GM23248 (cell line): ENCODE measurements around the gene DENND4C. TPM values are rescaled to one million over a fixed set of nuclear protein-coding genes. Genes with fewer than 3 reads are reported as not detected.
A peak's percentile ranks its signal among the peaks of the same experiment; 100 is the strongest.

Experiments
- DNase-seq: peaks from one replicate; pipeline ENCODE4 v3.0.0-alpha.2; 2015
- H2AFZ ChIP-seq: fragments of 200-600 bp; sonication (generic); 2 replicates; pipeline ENCODE4 v1.6.1; 2016; ENCODE audit warnings: antibody characterized with exemption
- H3F3A ChIP-seq: fragments of 200-600 bp; sonication (generic); 2 replicates; pipeline ENCODE4 v1.6.1; 2016; ENCODE audit warnings: mild to moderate bottlenecking, antibody characterized with exemption, mixed run types; ENCODE audit not compliant: insufficient read depth
- H3K27ac ChIP-seq: fragments of 200-600 bp; sonication (generic); 2 replicates; pipeline ENCODE4 v1.5.1; 2016; ENCODE audit warnings: mild to moderate bottlenecking
- H3K27me3 ChIP-seq: fragments of 200-600 bp; sonication (generic); replicated peaks from 2 replicates; pipeline ENCODE4 v1.6.1; 2016; ENCODE audit warnings: mild to moderate bottlenecking; ENCODE audit not compliant: insufficient read depth
- H3K36me3 ChIP-seq: fragments of 200-600 bp; sonication (generic); 2 replicates; pipeline ENCODE4 v1.6.1; 2016; ENCODE audit warnings: low read depth, mild to moderate bottlenecking
- H3K4me1 ChIP-seq: fragments of 200-600 bp; sonication (generic); 2 replicates; pipeline ENCODE4 v1.6.1; 2016; ENCODE audit warnings: mild to moderate bottlenecking; ENCODE audit not compliant: insufficient read depth
- H3K4me2 ChIP-seq: fragments of 200-600 bp; sonication (generic); one replicate; pipeline ENCODE4 v1.6.1; 2016; ENCODE audit warnings: mild to moderate bottlenecking; ENCODE audit not compliant: unreplicated experiment
- H3K4me3 ChIP-seq: fragments of 200-600 bp; sonication (generic); 2 replicates; pipeline ENCODE4 v1.5.1; 2016; ENCODE audit warnings: mild to moderate bottlenecking
- H3K79me2 ChIP-seq: fragments of 200-600 bp; sonication (generic); 2 replicates; pipeline ENCODE4 v1.6.1; 2016; ENCODE audit warnings: mild to moderate bottlenecking; ENCODE audit not compliant: insufficient read depth
- H3K9ac ChIP-seq: fragments of 200-600 bp; sonication (generic); 2 replicates; pipeline ENCODE4 v1.6.1; 2016; ENCODE audit warnings: mild to moderate bottlenecking
- H3K9me2 ChIP-seq: fragments of 200-600 bp; sonication (generic); 2 replicates; pipeline ENCODE4 v1.6.1; 2016; ENCODE audit warnings: mixed run types, mild to moderate bottlenecking, moderate library complexity; ENCODE audit not compliant: insufficient read depth
- H3K9me3 ChIP-seq: fragments of 200-600 bp; sonication (generic); one replicate; pipeline ENCODE4 v1.6.1; 2017; ENCODE audit warnings: low read depth
- H4K20me1 ChIP-seq: fragments of 200-600 bp; sonication (generic); 2 replicates; pipeline ENCODE4 v1.6.0; 2016; ENCODE audit not compliant: insufficient read depth
- EZH2 ChIP-seq: fragments of 200-600 bp; sonication (generic); IDR thresholded peaks from 2 replicates; pipeline ENCODE4 v1.6.1; 2018; ENCODE audit warnings: antibody characterized with exemption, mild to moderate bottlenecking; ENCODE audit not compliant: insufficient read depth, poor library complexity, severe bottlenecking
- EZH2phosphoT487 ChIP-seq: fragments of 200-600 bp; sonication (generic); IDR thresholded peaks from 2 replicates; pipeline ENCODE4 v1.6.1; 2018; ENCODE audit warnings: antibody characterized with exemption, moderate library complexity, mild to moderate bottlenecking, low read depth; ENCODE audit not compliant: insufficient read depth
- WGBS, 2 experiments: methylation state at CpG; one replicate each; pipeline ENCODE4 v1.1.6; 2015 to 2017; ENCODE audit warnings: low lambda C conversion rate in 2 of 2, low coverage in 1 of 2; ENCODE audit errors: missing lambda C conversion rate in 2 of 2; 5-methylcytosine and 5-hydroxymethylcytosine counted together
- in situ Hi-C: fragments of 300-500 bp; cut with MboI; formaldehyde crosslinking; loops from 2 replicates; pipeline ENCODE4 v1.15.0; 2020
- polyA plus RNA-seq: library from polyadenylated mRNA; unstranded; fragments of >200 nt; fragmentation: Nextera tagmentation; extraction: Ambion mirVana; gene quantifications from 2 replicates; pipeline ENCODE4 v1.2.1, GENCODE V29; 2016
- total RNA-seq: library from RNA; depleted of rRNA; stranded (reverse); fragments of >200 nt; shearing (Covaris generic); gene quantifications from 2 replicates; pipeline ENCODE4 v1.2.3, GENCODE V29; 2014

Gene DENND4C
- total and polyA plus RNA-seq, 2 experiments from 2014 or later, result 11.8 to 28.9 TPM

DNA sequence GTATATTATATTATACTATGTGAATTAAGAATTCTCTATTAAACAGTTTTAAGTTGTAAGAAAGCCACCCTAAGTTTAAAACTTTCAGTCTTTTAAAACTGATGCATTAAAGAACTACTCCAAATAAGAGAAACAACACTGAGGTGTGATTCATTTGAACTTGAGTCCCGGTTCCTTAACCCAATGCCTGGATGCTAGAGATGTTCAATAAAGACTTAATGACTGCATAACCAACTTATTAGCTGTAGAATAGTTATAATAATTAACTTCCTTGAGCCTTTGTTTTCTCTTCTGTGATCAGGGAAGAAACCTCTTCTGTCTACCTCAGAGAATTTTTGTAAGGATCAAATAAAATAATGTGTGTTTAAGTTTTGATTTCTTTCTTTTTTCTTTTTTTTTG, 45.3 kb upstream of the DENND4C start:
- TF ChIP-seq EZH2phosphoT487, result no peak
- no peak for TF ChIP-seq EZH2
- no peaks in the 10 kb centered on the region for H3K36me3 ChIP-seq
- peak overlapping the region; percentile 48 for H3K4me2 ChIP-seq
- H3K27me3 ChIP-seq, result no peaks in the 10 kb centered on the region
- peak overlapping the region; percentile 86; the same call in 1 of the 2 replicates for H3K9ac ChIP-seq
- H3K27ac ChIP-seq, result peak overlapping the region; percentile 99
- in situ Hi-C loops, result no loop called here
- H3F3A ChIP-seq, result peaks cover 24% of the 10 kb centered on the region
- H4K20me1 ChIP-seq, result no peaks in the 10 kb centered on the region
- H3K4me3 ChIP-seq, result no peak overlapping the region
- H2AFZ ChIP-seq, result peak overlapping the region; percentile 85
- H3K9me3 ChIP-seq, result no peaks in the 10 kb centered on the region
- no peaks in the 10 kb centered on the region for H3K79me2 ChIP-seq
- H3K4me1 ChIP-seq, result peaks cover 24% of the 10 kb centered on the region
- no peaks in the 10 kb centered on the region for H3K9me2 ChIP-seq
- WGBS, 2 experiments, result 0 to 5% methylated on average over 1 of the region's 1 CpG
- DNase-seq, result no peak

DNA sequence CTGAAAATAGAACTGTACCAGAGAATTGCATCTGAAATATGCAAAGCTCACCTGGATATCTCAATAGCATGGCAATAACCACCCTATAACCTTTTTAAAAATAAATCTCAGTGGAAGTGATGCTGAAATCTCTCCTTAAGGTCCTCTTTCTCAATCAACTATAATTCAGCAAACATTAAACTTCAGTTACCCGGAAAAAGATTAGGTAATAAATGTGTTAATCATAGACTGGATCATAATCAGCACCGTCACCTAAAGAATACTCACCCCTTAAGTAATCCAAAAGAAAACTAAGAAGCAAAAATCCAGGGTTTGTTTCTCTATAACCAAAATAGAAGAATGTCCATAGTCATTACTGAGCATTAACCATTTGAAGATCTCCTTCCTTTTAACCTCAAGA, 44.3 kb upstream of the DENND4C start:
- H4K20me1 ChIP-seq, result no peaks in the 10 kb centered on the region
- H3F3A ChIP-seq, result peaks cover 24% of the 10 kb centered on the region
- H2AFZ ChIP-seq, result no peak overlapping the region
- TF ChIP-seq EZH2 (no peak), EZH2phosphoT487 (no peak)
- no peak overlapping the region for H3K4me2 ChIP-seq
- H3K79me2 ChIP-seq, result no peaks in the 10 kb centered on the region
- no peak overlapping the region for H3K9ac ChIP-seq
- no peak overlapping the region for H3K4me3 ChIP-seq
- in situ Hi-C loops, result no loop called here
- no peaks in the 10 kb centered on the region for H3K36me3 ChIP-seq
- DNase-seq, result peak; percentile 65
- H3K4me1 ChIP-seq, result peaks cover 24% of the 10 kb centered on the region
- no peaks in the 10 kb centered on the region for H3K9me2 ChIP-seq
- no peaks in the 10 kb centered on the region for H3K9me3 ChIP-seq
- H3K27me3 ChIP-seq, result no peaks in the 10 kb centered on the region
- H3K27ac ChIP-seq, result peak overlapping the region; percentile 17; the same call in 1 of the 2 replicates
- 25 to 30% methylated on average over 2 of the region's 2 CpGs for WGBS, 2 experiments

DNA sequence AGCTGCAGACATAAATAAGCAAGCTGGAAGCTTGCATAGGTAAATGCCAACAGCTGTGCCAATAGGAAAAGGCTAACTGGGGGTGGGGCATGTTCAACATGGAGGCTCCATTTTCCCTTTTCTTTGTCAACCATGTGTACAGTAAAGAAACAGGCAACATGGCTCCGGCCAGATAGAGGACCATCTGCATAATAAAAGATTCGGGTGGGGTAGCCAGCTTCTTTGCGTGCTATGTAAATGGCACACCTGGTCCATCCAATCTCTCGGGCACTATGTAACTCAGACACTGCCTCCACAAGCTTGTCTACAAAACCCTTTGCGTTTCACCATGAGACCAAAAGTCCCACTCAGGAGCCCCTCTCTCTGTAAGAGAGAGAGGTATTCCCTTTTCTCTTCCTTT, 41.7 kb upstream of the DENND4C start:
- Histone ChIP-seq H3F3A (peaks cover 17% of the 10 kb centered on the region), H2AFZ (no peak overlapping the region), H3K9me3 (no peaks in the 10 kb centered on the region), H3K4me1 (peaks cover 18% of the 10 kb centered on the region), H3K4me3 (no peak overlapping the region), H3K9ac (no peak overlapping the region), H3K4me2 (no peak overlapping the region), H3K27me3 (no peaks in the 10 kb centered on the region), H3K79me2 (no peaks in the 10 kb centered on the region), H3K9me2 (no peaks in the 10 kb centered on the region), H3K36me3 (no peaks in the 10 kb centered on the region), H4K20me1 (no peaks in the 10 kb centered on the region), H3K27ac (no peak overlapping the region)
- no peak for TF ChIP-seq EZH2phosphoT487
- TF ChIP-seq EZH2, result no peak
- in situ Hi-C loops, result no loop called here
- 88 to 96% methylated on average over 5 of the region's 5 CpGs for WGBS, 2 experiments
- DNase-seq, result no peak

DNA sequence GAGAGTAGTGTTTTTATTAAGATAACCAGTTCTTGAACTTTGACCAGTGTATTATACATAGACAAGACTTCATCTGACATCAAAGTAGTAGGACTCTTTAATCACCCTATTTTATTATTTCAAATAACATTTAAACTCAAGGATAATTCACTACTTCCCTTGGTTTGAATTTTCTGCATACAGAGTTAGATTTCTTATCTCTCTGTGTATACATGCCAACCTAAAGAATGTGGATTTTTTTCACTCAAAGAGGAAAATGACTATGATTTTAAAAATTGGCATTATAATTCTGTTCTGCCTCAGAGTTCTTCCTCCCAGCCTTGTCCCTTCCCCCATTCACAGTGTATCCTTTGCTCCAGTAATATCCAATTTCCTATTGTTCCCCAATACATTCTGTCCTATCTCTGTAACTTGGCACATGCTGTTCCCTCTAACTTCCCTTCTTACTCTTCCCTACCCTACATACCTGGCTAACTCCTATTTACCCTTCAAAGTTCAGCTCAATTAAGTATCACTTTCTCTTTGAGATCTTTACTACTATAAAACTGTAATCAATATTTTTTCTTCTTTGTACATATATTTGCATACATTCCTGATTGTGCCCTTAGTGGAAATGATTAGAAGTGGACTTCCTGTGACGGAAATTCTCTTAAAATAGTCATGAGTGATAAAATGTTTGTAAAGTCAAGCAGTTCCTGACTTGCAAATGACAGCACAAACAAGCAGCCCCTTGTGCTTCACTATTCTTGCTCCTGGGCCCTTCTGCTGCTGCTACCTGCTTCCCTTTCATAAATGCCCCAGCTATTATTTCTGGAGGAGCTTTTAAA, 38.1 kb upstream of the DENND4C start:
- no peak for TF ChIP-seq EZH2phosphoT487
- TF ChIP-seq EZH2, result no peak
- no peaks in the 10 kb centered on the region for H3K9me2 ChIP-seq
- no peaks in the 10 kb centered on the region for H3K36me3 ChIP-seq
- no peaks in the 10 kb centered on the region for H3F3A ChIP-seq
- H3K4me1 ChIP-seq, result no peaks in the 10 kb centered on the region
- no peak overlapping the region for H2AFZ ChIP-seq
- H3K4me3 ChIP-seq, result no peak overlapping the region
- no peak overlapping the region for H3K4me2 ChIP-seq
- no peaks in the 10 kb centered on the region for H4K20me1 ChIP-seq
- no peaks in the 10 kb centered on the region for H3K9me3 ChIP-seq
- H3K27me3 ChIP-seq, result no peaks in the 10 kb centered on the region
- 77 to 94% methylated on average over 1 of the region's 1 CpG for WGBS, 2 experiments
- no peaks in the 10 kb centered on the region for H3K79me2 ChIP-seq
- H3K27ac ChIP-seq, result no peak overlapping the region
- H3K9ac ChIP-seq, result no peak overlapping the region
- no peak for DNase-seq
- in situ Hi-C loops, result no loop called here
